NK-92 (cell line): Measurements from ENCODE around the gene ZNF135.

Experiments used
- DNase-seq: peaks from one replicate; lab custom pipeline; 2025; ENCODE audit not compliant: unreplicated experiment; lab: John Stamatoyannopoulos, UW

Gene ZNF135

DNA sequence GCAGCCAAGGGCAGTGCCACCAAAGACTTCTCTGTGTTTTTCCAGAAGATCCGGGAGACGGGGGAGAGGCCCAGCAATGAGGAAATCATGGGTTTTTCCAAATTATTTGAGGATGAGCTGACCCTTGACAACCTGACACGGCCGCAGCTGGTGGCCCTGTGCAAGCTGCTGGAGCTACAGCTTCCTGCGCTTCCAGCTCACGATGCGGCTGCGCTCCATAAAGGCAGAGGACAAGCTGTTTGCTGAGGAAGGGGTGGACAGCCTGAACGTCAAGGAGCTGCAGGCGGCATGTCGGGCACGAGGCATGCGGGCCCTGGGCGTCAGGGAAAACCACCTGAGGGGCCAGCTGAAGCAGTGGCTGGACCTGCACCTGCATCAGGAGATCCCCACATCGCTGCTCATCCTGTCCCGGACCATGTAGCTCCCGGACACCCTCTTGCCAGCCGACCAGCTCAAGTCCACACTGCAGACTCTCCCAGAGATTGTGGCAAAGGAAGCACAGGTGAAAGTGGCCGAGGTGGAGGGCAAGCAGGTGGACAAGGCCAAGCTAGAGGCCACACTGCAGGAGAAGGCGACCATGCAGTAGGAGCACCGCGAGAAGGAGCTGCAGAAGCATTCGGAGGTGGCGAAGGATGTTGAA, 13.6 kb upstream of the ZNF135 start:
- no peak for DNase-seq

GRCh38 chr19:58046856-58047255, 12.2 kb upstream of the ZNF135 start:
- no peak for DNase-seq

DNA sequence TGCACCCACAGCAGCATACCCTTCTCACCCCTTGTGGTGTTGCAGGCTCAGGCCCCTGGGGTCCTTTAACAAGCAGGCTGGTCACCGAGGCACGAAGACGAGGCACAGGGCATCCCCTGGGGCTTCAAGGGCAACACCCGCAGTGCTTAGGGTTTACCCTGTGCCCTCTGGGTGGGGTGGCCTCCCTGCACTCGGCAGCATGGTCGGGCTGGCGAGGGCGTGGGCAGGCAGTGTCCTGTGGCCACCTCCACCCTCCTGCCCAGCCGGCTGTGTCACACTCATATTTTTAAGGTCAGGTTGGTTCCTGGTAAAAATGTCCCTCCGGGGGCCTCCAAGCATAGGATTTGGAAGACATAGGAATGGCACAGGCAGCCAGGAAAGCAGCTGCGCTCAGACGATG, 11.4 kb upstream of the ZNF135 start:
- no peak for DNase-seq

DNA sequence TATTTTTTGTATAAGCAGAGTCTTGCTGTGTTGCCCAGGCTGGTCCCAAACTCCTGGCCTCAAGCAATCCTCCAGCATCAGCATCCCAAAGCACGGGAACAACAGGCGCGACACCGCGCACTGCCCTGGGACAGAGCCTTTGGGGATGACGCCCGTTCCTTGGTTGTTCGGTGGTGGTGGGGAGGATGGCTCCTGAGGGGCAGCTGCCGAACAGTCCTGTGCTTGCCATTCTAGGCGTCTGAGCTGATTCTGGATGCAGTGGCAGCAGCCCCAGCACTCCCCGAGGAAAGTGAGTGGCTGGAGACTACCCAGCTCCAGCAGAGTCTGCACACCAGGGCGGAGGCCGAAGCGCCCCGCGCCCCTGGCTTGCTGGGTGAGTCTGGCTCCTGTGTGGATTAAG, 6.8 kb upstream of the ZNF135 start:
- no peak for DNase-seq

- no peak for DNase-seq
Observed at GRCh38 chr19:58053480-58054156, 5.5 kb upstream of the ZNF135 start.

GRCh38 chr19:58054901-58055874, 3.9 kb upstream of the ZNF135 start:
- DNase-seq, result no peak

DNA sequence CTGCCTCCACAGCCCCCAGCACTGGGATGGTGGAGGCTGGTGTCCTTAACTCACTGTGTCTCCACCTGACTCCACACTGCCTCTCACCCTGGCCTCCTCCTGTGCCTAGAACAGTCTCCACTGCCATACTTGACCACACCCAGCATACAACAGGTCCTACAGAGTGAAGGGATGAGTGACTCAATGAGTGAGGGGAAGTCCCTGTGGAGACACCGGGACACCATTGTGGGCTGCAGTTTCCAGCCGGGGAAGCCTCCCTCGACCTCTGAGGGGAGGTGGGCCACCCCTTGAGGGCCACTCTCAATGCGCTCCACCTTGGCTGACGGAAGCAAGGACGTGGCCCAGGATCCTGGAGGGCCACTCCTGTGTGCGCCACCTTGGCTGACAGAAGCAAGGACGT, 2.8 kb upstream of the ZNF135 start:
- DNase-seq, result no peak

GRCh38 chr19:58056861-58057260, 2.2 kb upstream of the ZNF135 start:
- DNase-seq, result no peak

DNA sequence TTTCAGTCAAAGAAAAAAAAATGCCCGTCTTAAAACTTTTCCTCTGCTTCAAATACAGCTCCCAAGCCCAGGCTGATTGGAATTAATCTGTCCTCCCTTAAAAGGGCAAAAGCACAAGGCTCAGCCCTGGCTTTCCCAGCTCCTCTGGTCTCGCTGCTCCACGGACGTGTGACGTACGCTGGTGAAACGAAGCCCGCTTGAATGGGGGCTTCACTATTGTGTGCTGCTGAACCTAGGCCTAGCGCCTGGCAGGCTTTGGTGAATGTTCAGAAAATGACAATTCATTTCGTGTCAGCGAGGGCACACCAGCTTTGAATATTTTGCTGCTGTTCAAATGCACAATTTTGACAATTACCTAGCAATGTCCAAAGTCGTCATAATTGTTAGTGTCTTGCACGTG, 615 bp upstream of the ZNF135 start:
- DNase-seq, result no peak

- DNase-seq, result no peak
Observed at GRCh38 chr19:58059671-58060078, 593 bp downstream of the ZNF135 start.

DNA sequence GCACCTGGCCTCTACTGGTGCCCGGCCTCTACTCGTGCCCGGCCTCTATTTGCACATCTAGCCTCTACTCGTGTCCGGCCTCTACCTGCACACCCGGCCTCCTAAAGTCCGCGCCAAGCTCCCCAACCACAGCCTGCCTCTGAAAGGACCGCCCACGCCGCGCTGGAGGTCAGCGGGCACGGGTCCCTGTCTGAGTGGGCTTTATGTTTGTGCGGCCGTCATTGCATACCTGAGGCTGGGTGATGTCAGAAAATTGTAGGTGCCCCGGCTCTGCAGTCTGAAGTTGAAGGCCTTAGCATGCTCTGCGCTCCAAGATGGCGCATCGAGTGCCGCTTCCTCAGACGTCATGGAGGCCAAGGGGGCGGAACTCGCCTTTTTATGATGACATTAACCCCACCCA, 1.1 kb downstream of the ZNF135 start:
- DNase-seq, result no peak

GRCh38 chr19:58063712-58064111, 4.6 kb downstream of the ZNF135 start:
- DNase-seq, result no peak

GRCh38 chr19:58067240-58067912, 8.3 kb downstream of the ZNF135 start:
- DNase-seq, result no peak

DNA sequence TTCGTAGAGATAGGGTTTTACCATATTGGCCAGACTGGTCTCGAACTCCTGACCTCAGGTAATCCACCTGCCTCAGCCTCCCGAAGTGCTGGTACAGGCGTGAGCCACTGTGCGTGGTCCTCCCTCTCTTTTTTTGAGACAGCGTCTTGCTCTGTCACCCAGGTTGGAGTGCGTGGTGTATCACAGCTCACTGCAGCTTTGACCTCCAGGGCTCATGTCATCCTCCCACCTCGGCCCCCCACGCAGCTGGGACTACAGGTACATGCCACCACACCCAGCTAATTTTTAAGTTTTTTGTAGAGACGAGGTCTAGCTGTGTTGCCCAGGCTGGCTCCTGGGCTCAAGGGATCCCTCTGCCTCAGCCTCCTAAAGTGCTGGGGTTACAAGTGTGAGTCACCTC, 20.7 kb downstream of the ZNF135 start:
- DNase-seq, result no peak

GRCh38 chr19:58083021-58083420, 23.9 kb downstream of the ZNF135 start:
- no peak for DNase-seq

DNA sequence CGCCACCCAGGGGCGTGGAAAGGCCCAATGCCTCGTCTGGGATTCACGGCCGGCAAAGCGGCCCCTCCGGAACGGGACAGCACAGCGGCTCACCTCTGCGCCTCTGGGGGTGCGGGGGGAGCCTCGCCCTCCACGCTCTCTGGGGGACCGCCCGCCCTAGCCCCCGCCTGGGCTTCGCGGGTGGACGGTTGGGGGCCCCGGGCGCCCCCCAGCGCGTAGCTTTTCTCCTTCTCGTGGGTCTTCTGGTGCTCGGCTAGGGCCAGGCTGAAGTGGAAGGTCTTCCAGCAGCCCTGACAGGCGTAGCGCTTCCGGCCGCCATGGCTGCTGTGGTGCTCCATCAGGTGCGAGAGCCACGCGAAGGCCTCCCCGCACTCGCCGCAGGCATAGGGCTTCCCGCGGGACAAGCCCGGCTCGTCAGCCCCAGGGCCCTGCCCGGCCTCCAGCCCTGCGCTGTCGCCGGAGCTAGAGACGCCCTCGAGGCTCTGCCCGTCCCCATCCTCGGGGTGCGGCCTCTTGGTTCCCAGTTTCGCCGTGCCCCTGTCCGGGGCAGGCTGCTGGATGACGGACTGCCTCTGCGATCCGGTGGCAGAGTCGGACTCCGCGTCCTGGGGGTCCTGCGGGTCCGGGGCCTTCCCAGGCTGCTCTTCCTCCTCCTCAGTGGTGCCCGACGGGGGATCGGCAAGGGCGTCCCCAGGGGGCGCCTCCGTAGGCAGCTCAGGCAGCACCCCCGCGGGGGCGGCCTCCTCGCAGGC, 25.7 kb downstream of the ZNF135 start:
- DNase-seq, result no peak

DNA sequence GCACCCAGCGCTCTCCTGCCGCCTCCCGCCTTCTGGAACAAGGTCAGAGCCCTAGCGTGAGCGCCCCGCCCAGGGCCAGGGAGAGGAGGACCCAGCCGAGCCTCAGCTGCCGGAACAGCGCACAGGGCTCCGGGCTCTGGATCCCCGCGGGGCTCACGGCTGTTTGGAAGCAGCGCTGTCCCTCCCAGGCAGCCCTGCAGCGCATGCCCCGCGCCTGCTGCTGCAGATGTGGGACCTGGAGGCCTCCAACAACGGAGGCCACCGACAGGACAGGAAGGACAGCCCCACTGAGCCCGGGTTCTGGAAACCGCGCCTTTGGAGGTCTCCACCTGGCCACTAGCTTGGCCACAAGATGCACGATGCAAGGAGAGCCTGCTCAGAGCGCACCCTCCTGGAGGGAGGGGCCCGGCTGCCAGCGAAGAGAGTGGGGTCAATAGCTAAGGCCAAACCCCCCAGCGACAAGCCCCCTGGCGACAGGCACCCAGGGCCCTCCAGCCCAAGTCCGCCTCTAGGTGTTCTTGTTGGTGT, 26.3 kb downstream of the ZNF135 start:
- no peak for DNase-seq

GRCh38 chr19:58086825-58087710, 28.0 kb downstream of the ZNF135 start:
- no peak for DNase-seq

DNA sequence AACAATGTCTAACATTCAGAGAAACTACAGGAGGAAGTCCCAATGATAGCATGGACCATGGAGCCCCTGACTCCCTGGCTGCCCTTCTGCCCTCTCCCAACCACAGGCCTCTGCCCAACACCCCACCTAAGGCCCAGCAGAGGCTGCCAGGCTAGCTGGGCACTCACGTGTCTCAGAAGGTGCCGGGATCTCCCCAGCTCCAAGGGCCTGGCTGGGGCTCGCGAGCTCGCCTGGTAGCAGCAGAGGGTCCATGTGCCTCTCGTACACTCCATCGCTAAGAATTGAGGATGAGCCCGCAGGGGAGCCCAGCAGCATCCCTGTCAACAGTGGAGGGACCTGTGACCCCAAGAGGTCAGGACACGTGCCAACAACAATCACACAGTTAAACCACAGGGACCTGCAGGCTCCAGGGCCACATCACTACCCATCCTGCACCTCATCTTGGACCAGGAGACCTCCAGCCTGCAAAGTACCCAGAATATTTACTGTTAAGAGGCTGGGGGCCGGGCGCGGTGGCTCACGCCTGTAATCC, 29.5 kb downstream of the ZNF135 start:
- no peak for DNase-seq
